ENCODE results near the gene SLC6A2.
"Not testable (repeated sequence)": the region's sequence is repeated elsewhere in the genome, so short reads cannot be mapped to it uniquely, and the experiment has no call there.

Gene SLC6A2

GRCh38 chr16:55717326-55717725 lies 61.5 kb downstream of the SLC6A2 start:
- no peak for DNase-seq

DNA sequence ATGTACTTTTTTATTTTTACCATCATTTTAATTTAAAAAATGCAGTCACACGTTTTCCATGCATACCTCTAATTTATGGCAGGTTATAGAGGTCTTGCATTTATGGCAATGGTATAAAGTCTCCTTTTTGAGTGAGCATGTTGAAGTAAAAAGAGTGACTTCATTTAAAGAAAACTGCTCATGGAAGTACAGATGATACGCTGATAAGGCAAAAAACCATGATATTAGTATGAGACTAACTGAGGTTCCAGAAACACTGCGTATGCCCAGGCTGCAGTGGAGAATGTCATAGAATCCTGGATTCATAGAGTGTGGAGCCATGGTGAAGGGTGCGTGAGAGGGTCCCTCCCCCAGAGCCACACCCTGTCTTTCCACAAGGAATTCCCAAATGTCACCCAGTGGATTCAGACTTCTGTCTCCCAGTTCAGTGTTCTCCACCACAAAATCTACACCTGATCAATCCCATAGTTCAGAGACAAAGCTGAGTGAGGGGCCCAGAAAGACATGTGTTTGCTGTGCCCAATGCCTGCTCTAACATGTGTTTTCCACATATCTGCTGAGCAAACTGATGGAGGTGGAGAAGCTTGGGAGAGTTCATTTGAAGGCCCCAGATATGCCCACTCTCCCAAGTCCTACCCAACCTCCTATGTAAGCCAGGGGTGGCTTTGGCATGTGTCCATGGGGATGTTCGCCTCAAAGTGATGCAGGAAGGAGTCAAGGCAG lies 69.4 kb downstream of the SLC6A2 start:
- DNase-seq: no peak

GRCh38 chr16:55728797-55729196 lies 73.0 kb downstream of the SLC6A2 start:
- DNase-seq: no peak

DNA sequence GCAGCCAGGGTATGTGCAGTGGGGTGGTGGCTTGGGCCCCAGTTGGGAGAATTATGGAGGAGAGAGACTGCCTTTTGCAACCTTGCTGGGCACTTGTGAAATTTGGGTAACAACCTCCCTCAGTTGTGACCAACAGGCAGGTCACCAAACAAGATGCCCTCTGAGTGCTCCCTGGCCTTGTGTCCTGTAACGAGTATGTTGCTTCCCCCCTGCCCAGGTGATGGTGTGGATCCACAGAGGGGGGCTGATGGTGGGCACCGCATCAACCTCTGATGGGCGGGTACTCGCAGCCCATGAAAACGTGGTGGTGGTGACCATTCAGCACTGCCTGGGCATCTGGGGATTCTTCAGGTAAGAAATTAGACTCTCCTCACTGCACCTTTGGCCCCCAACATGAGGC lies 74.3 kb downstream of the SLC6A2 start:
- DNase-seq: no peak

DNA sequence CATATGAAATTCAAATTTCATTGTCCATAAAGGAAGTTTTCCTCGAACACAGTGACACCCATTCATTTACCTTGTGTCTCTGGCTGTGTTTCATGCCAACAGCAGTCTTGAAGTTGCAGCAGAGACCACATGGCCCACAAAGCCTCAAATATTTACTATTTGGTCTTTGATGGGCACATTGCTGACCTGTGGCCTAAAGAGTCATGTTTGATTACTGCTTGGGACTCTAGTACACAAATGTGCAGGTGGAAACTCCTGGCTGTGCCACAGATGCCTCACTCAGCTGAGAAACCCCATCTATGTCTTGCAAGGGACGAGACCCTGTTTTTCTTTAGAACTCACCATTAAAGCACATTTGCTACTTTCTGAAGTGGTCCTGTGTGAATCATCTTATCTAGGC lies 76.7 kb downstream of the SLC6A2 start:
- no peak for DNase-seq

- no peak for DNase-seq
These were observed 78.9 kb downstream of the SLC6A2 start for GRCh38 chr16:55734665-55735064.

DNA sequence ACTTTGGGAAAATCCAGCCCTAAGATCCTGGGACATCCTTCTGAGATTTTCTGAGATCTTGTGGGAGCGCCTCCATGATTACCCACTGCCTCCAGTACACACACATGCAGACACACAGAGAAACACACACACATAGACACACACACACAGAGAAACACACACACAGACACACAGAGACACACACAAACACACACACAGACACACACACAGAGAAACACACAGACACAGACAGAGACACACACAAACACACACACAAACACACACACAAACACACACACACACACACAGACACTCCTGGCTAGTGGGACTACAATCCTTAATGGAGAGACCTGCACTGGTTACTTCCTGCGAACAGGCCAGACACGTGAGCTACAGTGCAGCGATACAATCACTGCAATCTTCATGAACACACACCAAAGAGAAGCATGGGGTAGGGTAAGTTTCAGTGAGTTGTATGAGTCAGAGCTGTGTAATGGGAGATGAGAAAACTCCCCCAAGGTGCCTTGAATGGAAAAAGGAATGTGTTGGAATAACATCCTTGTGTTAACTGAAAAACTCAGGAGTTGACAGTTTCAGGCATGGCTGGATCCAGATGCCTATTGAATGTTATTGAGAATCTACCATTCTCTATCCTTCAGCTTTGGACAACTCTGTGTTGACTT lies 79.5 kb downstream of the SLC6A2 start:
- no peak for DNase-seq

- no peak for DNase-seq
These were observed 80.9 kb downstream of the SLC6A2 start for GRCh38 chr16:55736671-55737070.

DNA sequence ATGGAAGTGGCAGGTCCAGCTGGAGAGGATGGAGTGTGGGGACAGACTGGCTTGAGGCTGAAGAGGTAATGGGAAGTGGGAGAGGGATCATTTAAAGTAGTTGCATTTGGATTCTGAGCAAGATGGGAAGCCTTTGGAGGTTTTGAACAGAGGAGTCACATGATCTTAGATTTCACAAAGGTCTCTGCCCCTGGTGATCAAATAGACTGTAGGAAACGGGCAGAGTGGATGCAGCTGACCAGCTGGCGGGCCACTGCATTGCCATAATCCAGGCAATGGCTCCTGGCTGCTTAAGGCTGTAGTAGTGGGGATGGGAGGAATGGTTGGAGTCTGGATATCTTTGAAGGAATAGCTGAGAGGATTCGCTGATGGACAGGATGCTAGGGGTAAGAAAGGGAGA lies 81.5 kb downstream of the SLC6A2 start:
- no peak for DNase-seq

DNA sequence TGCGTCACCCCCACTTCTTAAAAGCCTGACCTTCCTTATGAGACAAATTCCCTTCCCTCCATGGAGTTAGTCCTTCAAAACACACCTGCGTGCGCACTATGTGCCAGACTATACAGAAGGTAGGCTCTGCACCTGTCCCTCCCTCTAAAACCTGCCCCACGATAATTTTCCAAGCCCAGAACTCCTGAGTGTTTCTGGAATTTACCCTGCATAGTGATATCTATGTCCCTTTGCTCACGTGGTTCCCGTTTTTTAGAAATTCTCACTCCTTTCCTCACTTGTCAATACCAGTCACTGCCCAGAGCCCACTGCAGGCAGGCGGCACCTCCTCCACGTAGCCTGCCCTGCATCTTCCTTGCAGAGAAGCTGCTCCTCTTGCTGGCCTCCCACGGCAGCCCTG lies 82.2 kb downstream of the SLC6A2 start:
- no peak for DNase-seq

GRCh38 chr16:55746081-55746480 lies 90.3 kb downstream of the SLC6A2 start:
- DNase-seq: no peak

DNA sequence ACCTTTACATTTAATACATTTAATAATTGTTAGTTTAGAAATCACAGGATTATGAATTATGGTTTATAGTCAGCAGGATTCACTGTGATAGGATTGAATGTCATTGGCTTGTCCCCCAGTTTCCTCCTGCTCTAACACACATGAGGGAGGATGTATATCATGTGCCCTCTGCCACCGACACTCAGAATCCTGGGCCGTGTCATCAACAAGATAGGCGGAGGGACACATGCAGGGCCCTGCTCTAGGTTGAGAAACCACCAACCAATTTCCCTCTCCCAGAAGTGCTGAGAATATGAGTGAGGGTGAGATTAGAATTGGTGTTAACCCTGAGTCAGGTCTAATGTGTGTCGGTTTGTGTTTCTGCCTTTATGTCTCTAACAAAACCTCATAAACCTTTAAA lies 92.0 kb downstream of the SLC6A2 start:
- DNase-seq: no peak

DNA sequence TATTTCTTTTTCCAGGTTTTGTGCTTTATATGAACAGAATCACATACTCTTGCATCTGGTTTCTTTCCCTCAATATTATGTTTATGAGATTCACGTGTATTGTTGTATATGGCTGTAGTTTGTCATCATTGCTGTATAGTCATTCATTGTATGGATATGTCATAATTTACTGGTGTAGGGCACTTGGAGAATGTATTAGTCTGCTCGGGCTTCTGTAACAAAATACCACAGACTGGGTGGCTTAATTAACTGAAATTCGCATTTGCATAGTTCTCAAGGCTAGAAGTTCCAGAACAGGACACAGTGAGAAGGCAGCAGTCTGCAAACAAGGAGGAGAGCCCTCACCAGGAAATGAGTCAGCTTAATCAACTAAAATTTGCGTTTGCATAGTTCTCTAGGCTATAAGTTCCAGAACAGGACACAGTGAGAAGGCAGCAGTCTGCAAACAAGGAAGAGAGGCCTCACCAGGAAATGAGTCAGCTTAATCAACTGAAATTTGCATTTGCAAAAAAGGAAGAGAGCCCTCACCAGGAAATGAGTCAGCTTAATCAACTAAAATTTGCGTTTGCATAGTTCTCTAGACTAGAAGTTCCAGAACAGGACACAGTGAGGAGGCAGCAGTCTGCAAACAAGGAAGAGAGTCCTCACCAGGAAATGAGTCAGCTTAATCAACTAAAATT lies 96.8 kb downstream of the SLC6A2 start:
- DNase-seq: not testable (repeated sequence)

- not testable (repeated sequence) for DNase-seq
These were observed 97.4 kb downstream of the SLC6A2 start for GRCh38 chr16:55753145-55753631.

Data from NCI-H510A treated with DMSO at 0.1 percent for 48 hours (cell line).